Measurements from ENCODE around the gene CABP4.
"Not testable (repeated sequence)": the region's sequence is repeated elsewhere in the genome, so short reads cannot be mapped to it uniquely, and the experiment has no call there.

CABP4 gene

GRCh38 chr11:67419325-67420049, 35.7 kb upstream of the CABP4 start:
- no peak for DNase-seq

GRCh38 chr11:67420147-67420645, 35.0 kb upstream of the CABP4 start:
- DNase-seq = no peak

GRCh38 chr11:67420646-67421429, 34.3 kb upstream of the CABP4 start:
- peak; percentile 98 for DNase-seq

GRCh38 chr11:67421430-67422031, 33.6 kb upstream of the CABP4 start:
- DNase-seq = no peak

- no peak for DNase-seq
Measured at GRCh38 chr11:67422891-67423290, 32.3 kb upstream of the CABP4 start.

GRCh38 chr11:67423466-67423865, 31.7 kb upstream of the CABP4 start:
- no peak for DNase-seq

- DNase-seq = no peak
Measured at GRCh38 chr11:67423891-67424613, 31.1 kb upstream of the CABP4 start.

GRCh38 chr11:67427364-67427859, 27.7 kb upstream of the CABP4 start:
- DNase-seq = not testable (repeated sequence)

- peak; percentile 100 for DNase-seq
Measured at GRCh38 chr11:67428052-67429001, 26.8 kb upstream of the CABP4 start, which contains the start of gene RPS6KB2. Gene RPS6KB2, plus strand, starts transcription at chr11:67428494. Its CDS starts 52 bp downstream, at chr11:67428546.

GRCh38 chr11:67429038-67429668, 26.0 kb upstream of the CABP4 start:
- no peak for DNase-seq

- no peak for DNase-seq
Measured at GRCh38 chr11:67429722-67430121, 25.4 kb upstream of the CABP4 start.

- no peak for DNase-seq
Measured at GRCh38 chr11:67431346-67432249, 23.6 kb upstream of the CABP4 start.

GRCh38 chr11:67432655-67433349, 22.4 kb upstream of the CABP4 start:
- DNase-seq = no peak

GRCh38 chr11:67433536-67434394, 21.4 kb upstream of the CABP4 start:
- DNase-seq = no peak

- no peak for DNase-seq
Measured at GRCh38 chr11:67434395-67434881, 20.7 kb upstream of the CABP4 start.

- no peak for DNase-seq
Measured at GRCh38 chr11:67435031-67435726, 20.0 kb upstream of the CABP4 start.

- DNase-seq = no peak
Measured at GRCh38 chr11:67435727-67436458, 19.3 kb upstream of the CABP4 start.

Measured in right forelimb (tissue), 1 donor.